ENCODE data around the gene SOX8. TPM values are rescaled to one million over a fixed set of nuclear protein-coding genes. Genes with fewer than 3 reads are reported as not detected.

SOX8 gene
- total RNA-seq, 4 donors from 2014 or later, result under 0.01 to 6.4 (median 1.1) TPM; not detected in 1

DNA sequence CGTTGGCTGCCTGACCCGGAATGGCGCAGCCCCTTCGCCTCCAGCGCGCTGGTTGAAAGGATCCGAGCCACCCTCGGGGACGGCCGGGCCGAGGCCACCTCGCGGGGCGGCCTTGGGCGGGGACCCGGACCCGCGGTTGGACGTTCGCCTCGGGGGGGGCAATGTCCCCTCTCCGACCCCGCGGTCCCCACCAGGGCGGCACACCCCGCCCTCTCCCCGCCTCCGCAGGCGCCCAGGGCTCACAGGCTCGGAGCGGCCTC lies 1.0 kb upstream of the SOX8 start:
- TF ChIP-seq POLR2A (IDR thresholded peaks at IDR 0.05), result no peak
- TF ChIP-seq, protein P1, sequence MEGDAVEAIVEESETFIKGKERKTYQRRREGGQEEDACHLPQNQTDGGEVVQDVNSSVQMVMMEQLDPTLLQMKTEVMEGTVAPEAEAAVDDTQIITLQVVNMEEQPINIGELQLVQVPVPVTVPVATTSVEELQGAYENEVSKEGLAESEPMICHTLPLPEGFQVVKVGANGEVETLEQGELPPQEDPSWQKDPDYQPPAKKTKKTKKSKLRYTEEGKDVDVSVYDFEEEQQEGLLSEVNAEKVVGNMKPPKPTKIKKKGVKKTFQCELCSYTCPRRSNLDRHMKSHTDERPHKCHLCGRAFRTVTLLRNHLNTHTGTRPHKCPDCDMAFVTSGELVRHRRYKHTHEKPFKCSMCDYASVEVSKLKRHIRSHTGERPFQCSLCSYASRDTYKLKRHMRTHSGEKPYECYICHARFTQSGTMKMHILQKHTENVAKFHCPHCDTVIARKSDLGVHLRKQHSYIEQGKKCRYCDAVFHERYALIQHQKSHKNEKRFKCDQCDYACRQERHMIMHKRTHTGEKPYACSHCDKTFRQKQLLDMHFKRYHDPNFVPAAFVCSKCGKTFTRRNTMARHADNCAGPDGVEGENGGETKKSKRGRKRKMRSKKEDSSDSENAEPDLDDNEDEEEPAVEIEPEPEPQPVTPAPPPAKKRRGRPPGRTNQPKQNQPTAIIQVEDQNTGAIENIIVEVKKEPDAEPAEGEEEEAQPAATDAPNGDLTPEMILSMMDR (IDR thresholded peaks at IDR 0.05), result no peak
- Histone ChIP-seq H3K4me3 (peak overlapping the region; percentile 1 to 37), H3K4me1 (peaks cover 0 to 16% of the 10 kb centered on the region in 2 donors), H3K9me3 (no peaks in the 10 kb centered on the region), H3K36me3 (no peaks in the 10 kb centered on the region), H3K27ac (no peak overlapping the region), H3K27me3 (peaks cover 4 to 5% of the 10 kb centered on the region in 2 donors)
- no peak for DNase-seq
- intact Hi-C loops (cut with DNase I; ENCODE audit: low total_unique reads), result no loop called here

DNA sequence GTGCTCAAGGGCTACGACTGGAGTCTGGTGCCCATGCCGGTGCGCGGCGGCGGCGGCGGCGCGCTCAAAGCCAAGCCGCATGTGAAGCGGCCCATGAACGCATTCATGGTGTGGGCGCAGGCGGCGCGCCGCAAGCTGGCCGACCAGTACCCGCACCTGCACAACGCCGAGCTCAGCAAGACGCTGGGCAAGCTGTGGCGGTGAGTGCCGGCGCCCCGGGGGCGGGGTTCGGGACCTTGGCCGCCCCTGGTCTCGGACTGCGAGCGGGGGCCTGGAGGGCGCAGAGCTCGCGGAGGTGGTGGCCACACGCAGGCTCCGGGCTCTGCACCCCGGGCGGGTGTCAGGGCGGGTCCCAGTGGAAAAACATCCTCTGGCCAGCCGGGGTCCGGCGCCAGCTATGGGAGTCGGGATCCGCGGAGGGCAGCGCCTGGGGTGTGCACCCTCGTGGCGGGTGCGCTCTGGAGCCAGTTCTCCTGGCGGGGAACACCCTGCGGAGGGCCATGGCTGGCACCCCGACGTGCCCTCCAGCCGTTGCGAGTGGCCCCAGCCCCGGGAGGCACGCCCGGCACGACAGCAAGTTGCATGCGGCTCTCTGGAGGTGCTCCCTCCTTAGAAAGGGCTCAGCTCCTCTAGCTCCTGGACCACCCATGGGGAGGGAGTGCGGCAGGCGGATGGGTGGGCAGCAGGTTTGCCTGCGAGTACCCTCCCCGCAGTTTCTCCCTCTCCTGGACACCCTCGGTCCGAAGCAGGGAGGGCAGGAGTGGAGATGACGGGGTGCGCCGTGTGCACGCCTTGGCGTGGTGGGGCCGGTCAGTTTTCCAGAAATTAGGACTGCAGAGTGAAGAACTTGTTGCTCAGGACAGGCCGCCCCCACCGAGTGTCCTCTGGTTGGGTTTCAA lies 824 bp downstream of the SOX8 start:
- H3K27ac ChIP-seq, result no peak overlapping the region
- TF ChIP-seq, protein P1 (IDR thresholded peaks at IDR 0.05), result no peak
- no peak for TF ChIP-seq POLR2A (IDR thresholded peaks at IDR 0.05)
- H3K4me3 ChIP-seq, result peak overlapping the region in 1 of 2 donors; percentile 37
- no peaks in the 10 kb centered on the region for H3K36me3 ChIP-seq
- no peak for DNase-seq
- H3K9me3 ChIP-seq, result no peaks in the 10 kb centered on the region
- peaks cover 4 to 5% of the 10 kb centered on the region in 2 donors for H3K27me3 ChIP-seq
- intact Hi-C loops (cut with DNase I; ENCODE audit: low total_unique reads), result no loop called here
- peaks cover 0 to 16% of the 10 kb centered on the region in 2 donors for H3K4me1 ChIP-seq

DNA sequence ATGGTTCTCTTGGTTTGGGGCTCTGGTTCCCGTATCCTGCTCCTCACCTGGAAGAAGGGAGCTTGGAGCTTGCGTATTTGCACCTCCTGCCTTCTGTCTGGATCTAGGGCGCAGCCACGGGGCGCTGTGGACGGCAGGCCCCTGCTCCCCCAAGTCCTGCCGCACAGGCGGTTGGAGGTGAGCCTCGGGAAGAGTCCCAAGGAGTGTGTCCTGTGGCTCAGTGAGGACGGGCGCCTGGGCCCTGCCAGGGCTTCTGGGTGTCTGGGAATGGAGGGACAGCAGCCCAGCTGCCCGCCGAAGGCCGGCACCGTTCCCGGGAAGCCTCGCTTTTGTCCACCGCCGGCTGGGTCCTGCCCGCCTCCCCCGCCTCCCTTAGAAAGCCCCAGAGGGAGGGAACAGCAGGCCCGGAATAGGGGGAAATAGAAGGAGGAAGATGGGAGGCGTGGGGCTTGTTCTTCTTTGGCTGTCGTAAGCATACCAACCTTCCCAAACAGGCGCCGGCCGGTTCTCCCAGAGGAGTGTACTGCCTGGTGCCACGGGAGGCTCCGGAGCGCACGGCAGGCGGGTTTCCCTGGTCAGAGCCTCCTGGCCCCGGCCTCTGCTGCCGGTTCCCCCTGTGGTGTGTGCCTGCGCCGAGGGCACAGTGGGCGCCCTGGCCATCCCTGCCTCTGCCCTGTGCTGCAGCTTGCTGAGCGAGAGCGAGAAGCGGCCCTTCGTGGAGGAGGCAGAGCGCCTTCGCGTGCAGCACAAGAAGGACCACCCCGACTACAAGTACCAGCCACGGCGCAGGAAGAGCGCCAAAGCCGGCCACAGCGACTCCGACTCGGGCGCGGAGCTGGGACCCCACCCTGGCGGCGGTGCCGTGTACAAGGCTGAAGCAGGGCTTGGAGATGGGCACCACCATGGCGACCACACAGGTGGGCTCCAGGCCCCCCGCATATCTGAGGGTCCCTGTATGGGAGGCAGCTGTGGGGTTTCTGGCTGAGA lies 1.8 kb downstream of the SOX8 start:
- Histone ChIP-seq H3K36me3 (no peaks in the 10 kb centered on the region), H3K4me1 (peaks cover 0 to 16% of the 10 kb centered on the region in 2 donors), H3K27me3 (peaks cover 4 to 5% of the 10 kb centered on the region in 2 donors), H3K27ac (no peak overlapping the region), H3K9me3 (no peaks in the 10 kb centered on the region), H3K4me3 (no peak overlapping the region)
- no peak for DNase-seq
- intact Hi-C loops (cut with DNase I; ENCODE audit: low total_unique reads), result no loop called here
- TF ChIP-seq, protein P1 (IDR thresholded peaks at IDR 0.05), result no peak
- TF ChIP-seq POLR2A (IDR thresholded peaks at IDR 0.05), result no peak

DNA sequence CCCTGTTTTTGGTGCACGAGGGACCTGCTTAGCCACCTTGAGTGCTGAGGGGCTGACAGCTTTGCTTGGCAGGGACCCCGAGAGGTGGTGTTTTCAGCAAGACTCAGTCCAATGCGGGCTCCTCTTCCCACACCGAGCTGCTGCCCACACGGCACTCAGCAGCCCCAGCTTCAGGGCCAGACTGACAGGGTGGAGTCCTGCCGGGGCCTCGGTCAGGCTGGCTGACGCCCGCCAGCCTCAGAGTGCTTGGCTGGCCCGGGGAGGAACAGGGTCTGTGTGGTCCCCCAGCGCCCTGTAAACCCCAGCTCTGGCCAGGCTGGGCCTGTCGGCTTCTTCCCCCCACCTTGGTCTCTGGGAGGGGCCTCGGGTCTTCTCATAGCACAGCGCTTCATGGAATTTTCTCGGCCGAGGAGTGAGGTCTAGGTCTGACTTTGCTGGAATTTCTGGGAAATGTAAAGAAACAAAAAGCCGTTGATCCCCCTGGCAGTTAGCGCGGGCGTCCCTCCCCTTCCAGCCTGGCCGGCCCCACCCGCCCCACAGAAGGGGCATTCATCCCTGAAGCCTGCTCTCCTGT lies 2.6 kb downstream of the SOX8 start:
- Histone ChIP-seq H3K9me3 (no peaks in the 10 kb centered on the region), H3K4me1 (peaks cover 0 to 16% of the 10 kb centered on the region in 2 donors), H3K36me3 (no peaks in the 10 kb centered on the region), H3K4me3 (no peak overlapping the region), H3K27ac (no peak overlapping the region), H3K27me3 (peaks cover 4 to 5% of the 10 kb centered on the region in 2 donors)
- intact Hi-C loops (cut with DNase I; ENCODE audit: low total_unique reads), result no loop called here
- no peak for TF ChIP-seq POLR2A (IDR thresholded peaks at IDR 0.05)
- TF ChIP-seq, protein P1 (IDR thresholded peaks at IDR 0.05), result no peak
- DNase-seq, result no peak
